GM23338 (cell line): Measurements from ENCODE around the gene ROBO1. TPM values are rescaled to one million over a fixed set of nuclear protein-coding genes. Genes with fewer than 3 reads are reported as not detected.

Experiments used
- ATAC-seq: fragments of 200-7000 bp; cut with Tn5 transposase; 3 replicates; pipeline ENCODE4 v1.9.1; 2020
- DNase-seq: peaks from one replicate; pipeline ENCODE4 v3.0.0-alpha.2; 2015; ENCODE audit warnings: low spot score
- H2AFZ ChIP-seq: fragments of 200-600 bp; sonication (generic); 2 replicates; pipeline ENCODE4 v1.8.0; 2016; ENCODE audit warnings: antibody characterized with exemption, mild to moderate bottlenecking, moderate library complexity
- H3F3A ChIP-seq: fragments of 200-600 bp; sonication (generic); replicated peaks from 2 replicates; pipeline ENCODE4 v1.8.0; 2017; ENCODE audit warnings: antibody characterized with exemption, mixed run types, low read depth
- H3K27ac ChIP-seq: fragments of 200-600 bp; sonication (generic); 2 replicates; pipeline ENCODE4 v1.6.1; 2016; ENCODE audit warnings: low read depth
- H3K27me3 ChIP-seq: fragments of 200-600 bp; sonication (generic); 2 replicates; pipeline ENCODE4 v1.8.0; 2016; ENCODE audit warnings: mild to moderate bottlenecking, mixed run types, moderate library complexity; ENCODE audit not compliant: insufficient read depth
- H3K36me3 ChIP-seq: fragments of 200-600 bp; sonication (generic); 2 replicates; pipeline ENCODE4 v1.8.0; 2016; ENCODE audit warnings: mild to moderate bottlenecking; ENCODE audit not compliant: insufficient read depth
- H3K4me1 ChIP-seq: fragments of 200-600 bp; sonication (generic); 2 replicates; pipeline ENCODE4 v1.8.0; 2016; ENCODE audit warnings: mild to moderate bottlenecking, moderate library complexity; ENCODE audit not compliant: insufficient read depth
- H3K4me2 ChIP-seq: fragments of 200-600 bp; sonication (generic); 2 replicates; pipeline ENCODE4 v1.7.1; 2017; ENCODE audit warnings: mixed run types
- H3K4me3 ChIP-seq: fragments of 200-600 bp; sonication (generic); 2 replicates; pipeline ENCODE4 v1.6.1; 2016; ENCODE audit warnings: mixed run types
- H3K79me2 ChIP-seq: fragments of 200-600 bp; sonication (generic); replicated peaks from 2 replicates; pipeline ENCODE4 v1.8.0; 2017; ENCODE audit warnings: mild to moderate bottlenecking; ENCODE audit not compliant: insufficient read depth
- H3K9me2 ChIP-seq: fragments of 200-600 bp; sonication (generic); 2 replicates; pipeline ENCODE4 v1.8.0; 2017; ENCODE audit not compliant: insufficient read depth
- H4K20me1 ChIP-seq: fragments of 200-600 bp; sonication (generic); replicated peaks from 2 replicates; pipeline ENCODE4 v1.8.0; 2017; ENCODE audit warnings: mild to moderate bottlenecking; ENCODE audit not compliant: insufficient read depth
- H3K27ac Mint-ChIP-seq: 2 replicates; pipeline ENCODE4 v1.8.0; 2020; ENCODE audit warnings: inconsistent platforms, mild to moderate bottlenecking, moderate library complexity, mixed read lengths
- H3K27me3 Mint-ChIP-seq: 3 replicates; pipeline ENCODE4 v1.8.0; 2022; ENCODE audit warnings: low read depth, mild to moderate bottlenecking, moderate library complexity, mixed read lengths, inconsistent platforms; ENCODE audit not compliant: insufficient read depth, poor library complexity
- H3K36me3 Mint-ChIP-seq: 3 replicates; pipeline ENCODE4 v1.8.0; 2021; ENCODE audit warnings: low read depth, mild to moderate bottlenecking, inconsistent platforms, moderate library complexity, mixed read lengths
- H3K4me1 Mint-ChIP-seq: 3 replicates; pipeline ENCODE4 v1.8.0; 2020; ENCODE audit warnings: mild to moderate bottlenecking, inconsistent platforms, mixed read lengths
- H3K4me3 Mint-ChIP-seq: 3 replicates; pipeline ENCODE4 v1.8.0; 2021; ENCODE audit warnings: moderate library complexity, mild to moderate bottlenecking, inconsistent platforms, mixed read lengths
- H3K9me3 Mint-ChIP-seq: 3 replicates; pipeline ENCODE4 v1.8.0; 2020; ENCODE audit warnings: moderate library complexity, mild to moderate bottlenecking, inconsistent platforms, mixed read lengths
- CREB1 ChIP-seq: fragments of 250-450 bp; sonication (Bioruptor Pico); IDR thresholded peaks from 2 replicates; pipeline ENCODE4 v1.5.0; 2020; ENCODE audit warnings: low read depth, mild to moderate bottlenecking, moderate library complexity
- EZH2phosphoT487 ChIP-seq: fragments of 200-600 bp; sonication (generic); IDR thresholded peaks from one replicate; pipeline ENCODE4 v1.8.1; 2018; ENCODE audit warnings: antibody characterized with exemption; ENCODE audit not compliant: unreplicated experiment
- NANOG ChIP-seq: IDR thresholded peaks from 2 replicates; pipeline ENCODE4 v1.6.1; 2016; ENCODE audit warnings: antibody characterized with exemption, borderline replicate concordance
- STAT1 ChIP-seq: IDR thresholded peaks from one replicate; pipeline ENCODE4 v1.6.1; 2016; ENCODE audit warnings: antibody characterized with exemption; ENCODE audit not compliant: unreplicated experiment
- ZNF114 ChIP-seq: fragments of 250-450 bp; sonication (Bioruptor Pico); IDR thresholded peaks from 2 replicates; pipeline ENCODE4 v1.5.0; 2020; ENCODE audit warnings: mild to moderate bottlenecking, moderate library complexity
- polyA plus RNA-seq: library from polyadenylated mRNA; unstranded; fragments of >200 nt; fragmentation: Nextera tagmentation; extraction: Ambion mirVana; gene quantifications from 2 replicates; pipeline ENCODE4 v1.2.1, GENCODE V29; 2016
- total RNA-seq: library from RNA; depleted of rRNA; stranded (reverse); fragments of >200 nt; shearing (Covaris generic); gene quantifications from 2 replicates; pipeline ENCODE4 v1.2.3, GENCODE V29; 2014
- TF ChIP-seq, protein P1 (sequence below): fragments of 250-450 bp; sonication (Bioruptor Pico); IDR thresholded peaks from 2 replicates; pipeline ENCODE4 v1.5.0; 2020; ENCODE audit warnings: mild to moderate bottlenecking, moderate library complexity
- TF ChIP-seq, protein P2 (sequence below): IDR thresholded peaks from one replicate; pipeline ENCODE4 v1.6.1; 2018; ENCODE audit warnings: antibody characterized with exemption; ENCODE audit not compliant: unreplicated experiment

ROBO1 gene
- total and polyA plus RNA-seq, 2 experiments from 2014 or later, result 19.2 to 78.3 TPM

DNA sequence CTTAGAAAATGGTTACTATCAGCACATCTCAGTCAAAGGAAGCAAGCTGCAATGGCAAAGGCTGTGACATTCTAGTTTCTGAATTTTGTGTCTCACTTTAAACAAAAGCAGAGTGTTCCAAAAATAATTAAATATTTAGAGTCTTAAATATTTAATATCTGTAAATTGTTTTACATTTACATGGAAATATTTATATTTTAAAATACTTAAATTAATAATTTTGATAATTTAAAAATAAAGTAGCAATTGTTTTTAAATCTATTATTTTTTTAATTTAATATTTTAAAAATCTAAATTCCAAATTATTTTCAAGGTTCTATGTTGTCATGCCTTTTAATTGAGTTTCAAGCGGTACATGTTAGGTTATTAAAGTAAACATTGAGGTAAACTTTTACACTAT, 843.1 kb downstream of the ROBO1 start:
- ATAC-seq (no peak), DNase-seq (no peak)
- TF ChIP-seq, protein P1, sequence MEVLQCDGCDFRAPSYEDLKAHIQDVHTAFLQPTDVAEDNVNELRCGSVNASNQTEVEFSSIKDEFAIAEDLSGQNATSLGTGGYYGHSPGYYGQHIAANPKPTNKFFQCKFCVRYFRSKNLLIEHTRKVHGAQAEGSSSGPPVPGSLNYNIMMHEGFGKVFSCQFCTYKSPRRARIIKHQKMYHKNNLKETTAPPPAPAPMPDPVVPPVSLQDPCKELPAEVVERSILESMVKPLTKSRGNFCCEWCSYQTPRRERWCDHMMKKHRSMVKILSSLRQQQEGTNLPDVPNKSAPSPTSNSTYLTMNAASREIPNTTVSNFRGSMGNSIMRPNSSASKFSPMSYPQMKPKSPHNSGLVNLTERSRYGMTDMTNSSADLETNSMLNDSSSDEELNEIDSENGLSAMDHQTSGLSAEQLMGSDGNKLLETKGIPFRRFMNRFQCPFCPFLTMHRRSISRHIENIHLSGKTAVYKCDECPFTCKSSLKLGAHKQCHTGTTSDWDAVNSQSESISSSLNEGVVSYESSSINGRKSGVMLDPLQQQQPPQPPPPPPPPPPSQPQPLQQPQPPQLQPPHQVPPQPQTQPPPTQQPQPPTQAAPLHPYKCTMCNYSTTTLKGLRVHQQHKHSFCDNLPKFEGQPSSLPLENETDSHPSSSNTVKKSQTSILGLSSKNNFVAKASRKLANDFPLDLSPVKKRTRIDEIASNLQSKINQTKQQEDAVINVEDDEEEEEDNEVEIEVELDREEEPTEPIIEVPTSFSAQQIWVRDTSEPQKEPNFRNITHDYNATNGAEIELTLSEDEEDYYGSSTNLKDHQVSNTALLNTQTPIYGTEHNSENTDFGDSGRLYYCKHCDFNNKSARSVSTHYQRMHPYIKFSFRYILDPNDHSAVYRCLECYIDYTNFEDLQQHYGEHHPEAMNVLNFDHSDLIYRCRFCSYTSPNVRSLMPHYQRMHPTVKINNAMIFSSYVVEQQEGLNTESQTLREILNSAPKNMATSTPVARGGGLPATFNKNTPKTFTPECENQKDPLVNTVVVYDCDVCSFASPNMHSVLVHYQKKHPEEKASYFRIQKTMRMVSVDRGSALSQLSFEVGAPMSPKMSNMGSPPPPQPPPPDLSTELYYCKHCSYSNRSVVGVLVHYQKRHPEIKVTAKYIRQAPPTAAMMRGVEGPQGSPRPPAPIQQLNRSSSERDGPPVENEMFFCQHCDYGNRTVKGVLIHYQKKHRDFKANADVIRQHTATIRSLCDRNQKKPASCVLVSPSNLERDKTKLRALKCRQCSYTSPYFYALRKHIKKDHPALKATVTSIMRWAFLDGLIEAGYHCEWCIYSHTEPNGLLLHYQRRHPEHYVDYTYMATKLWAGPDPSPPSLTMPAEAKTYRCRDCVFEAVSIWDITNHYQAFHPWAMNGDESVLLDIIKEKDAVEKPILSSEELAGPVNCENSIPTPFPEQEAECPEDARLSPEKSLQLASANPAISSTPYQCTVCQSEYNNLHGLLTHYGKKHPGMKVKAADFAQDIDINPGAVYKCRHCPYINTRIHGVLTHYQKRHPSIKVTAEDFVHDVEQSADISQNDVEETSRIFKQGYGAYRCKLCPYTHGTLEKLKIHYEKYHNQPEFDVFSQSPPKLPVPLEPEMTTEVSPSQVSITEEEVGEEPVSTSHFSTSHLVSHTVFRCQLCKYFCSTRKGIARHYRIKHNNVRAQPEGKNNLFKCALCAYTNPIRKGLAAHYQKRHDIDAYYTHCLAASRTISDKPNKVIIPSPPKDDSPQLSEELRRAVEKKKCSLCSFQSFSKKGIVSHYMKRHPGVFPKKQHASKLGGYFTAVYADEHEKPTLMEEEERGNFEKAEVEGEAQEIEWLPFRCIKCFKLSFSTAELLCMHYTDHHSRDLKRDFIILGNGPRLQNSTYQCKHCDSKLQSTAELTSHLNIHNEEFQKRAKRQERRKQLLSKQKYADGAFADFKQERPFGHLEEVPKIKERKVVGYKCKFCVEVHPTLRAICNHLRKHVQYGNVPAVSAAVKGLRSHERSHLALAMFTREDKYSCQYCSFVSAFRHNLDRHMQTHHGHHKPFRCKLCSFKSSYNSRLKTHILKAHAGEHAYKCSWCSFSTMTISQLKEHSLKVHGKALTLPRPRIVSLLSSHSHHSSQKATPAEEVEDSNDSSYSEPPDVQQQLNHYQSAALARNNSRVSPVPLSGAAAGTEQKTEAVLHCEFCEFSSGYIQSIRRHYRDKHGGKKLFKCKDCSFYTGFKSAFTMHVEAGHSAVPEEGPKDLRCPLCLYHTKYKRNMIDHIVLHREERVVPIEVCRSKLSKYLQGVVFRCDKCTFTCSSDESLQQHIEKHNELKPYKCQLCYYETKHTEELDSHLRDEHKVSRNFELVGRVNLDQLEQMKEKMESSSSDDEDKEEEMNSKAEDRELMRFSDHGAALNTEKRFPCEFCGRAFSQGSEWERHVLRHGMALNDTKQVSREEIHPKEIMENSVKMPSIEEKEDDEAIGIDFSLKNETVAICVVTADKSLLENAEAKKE (CRISPR knock-in tag), result no peak
- TF ChIP-seq, protein P2, sequence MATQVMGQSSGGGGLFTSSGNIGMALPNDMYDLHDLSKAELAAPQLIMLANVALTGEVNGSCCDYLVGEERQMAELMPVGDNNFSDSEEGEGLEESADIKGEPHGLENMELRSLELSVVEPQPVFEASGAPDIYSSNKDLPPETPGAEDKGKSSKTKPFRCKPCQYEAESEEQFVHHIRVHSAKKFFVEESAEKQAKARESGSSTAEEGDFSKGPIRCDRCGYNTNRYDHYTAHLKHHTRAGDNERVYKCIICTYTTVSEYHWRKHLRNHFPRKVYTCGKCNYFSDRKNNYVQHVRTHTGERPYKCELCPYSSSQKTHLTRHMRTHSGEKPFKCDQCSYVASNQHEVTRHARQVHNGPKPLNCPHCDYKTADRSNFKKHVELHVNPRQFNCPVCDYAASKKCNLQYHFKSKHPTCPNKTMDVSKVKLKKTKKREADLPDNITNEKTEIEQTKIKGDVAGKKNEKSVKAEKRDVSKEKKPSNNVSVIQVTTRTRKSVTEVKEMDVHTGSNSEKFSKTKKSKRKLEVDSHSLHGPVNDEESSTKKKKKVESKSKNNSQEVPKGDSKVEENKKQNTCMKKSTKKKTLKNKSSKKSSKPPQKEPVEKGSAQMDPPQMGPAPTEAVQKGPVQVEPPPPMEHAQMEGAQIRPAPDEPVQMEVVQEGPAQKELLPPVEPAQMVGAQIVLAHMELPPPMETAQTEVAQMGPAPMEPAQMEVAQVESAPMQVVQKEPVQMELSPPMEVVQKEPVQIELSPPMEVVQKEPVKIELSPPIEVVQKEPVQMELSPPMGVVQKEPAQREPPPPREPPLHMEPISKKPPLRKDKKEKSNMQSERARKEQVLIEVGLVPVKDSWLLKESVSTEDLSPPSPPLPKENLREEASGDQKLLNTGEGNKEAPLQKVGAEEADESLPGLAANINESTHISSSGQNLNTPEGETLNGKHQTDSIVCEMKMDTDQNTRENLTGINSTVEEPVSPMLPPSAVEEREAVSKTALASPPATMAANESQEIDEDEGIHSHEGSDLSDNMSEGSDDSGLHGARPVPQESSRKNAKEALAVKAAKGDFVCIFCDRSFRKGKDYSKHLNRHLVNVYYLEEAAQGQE, result no peak
- TF ChIP-seq EZH2phosphoT487, result no peak
- no peak for TF ChIP-seq STAT1
- TF ChIP-seq CREB1 (CRISPR knock-in tag), result no peak
- no peak for TF ChIP-seq NANOG
- no peak for TF ChIP-seq ZNF114
- Histone ChIP-seq H3K4me2 (no peak overlapping the region), H3K27me3 (no peaks in the 10 kb centered on the region), H3F3A (no peaks in the 10 kb centered on the region), H2AFZ (no peak overlapping the region), H4K20me1 (no peaks in the 10 kb centered on the region; the same call in 1 of the 2 replicates), H3K4me1 (no peaks in the 10 kb centered on the region), H3K9me2 (no peaks in the 10 kb centered on the region), H3K4me3 (no peak overlapping the region), H3K36me3 (no peaks in the 10 kb centered on the region), H3K27ac (no peak overlapping the region), H3K79me2 (peaks cover 39% of the 10 kb centered on the region)
- H3K9me3 Mint-ChIP-seq, result no peaks in the 10 kb centered on the region
- H3K4me1 Mint-ChIP-seq, result no peaks in the 10 kb centered on the region
- no peak overlapping the region for H3K4me3 Mint-ChIP-seq
- H3K27me3 Mint-ChIP-seq, result no peaks in the 10 kb centered on the region
- H3K27ac Mint-ChIP-seq, result no peak overlapping the region
- no peaks in the 10 kb centered on the region for H3K36me3 Mint-ChIP-seq
